ENCODE results near the gene TGFA. TPM values are rescaled to one million over a fixed set of nuclear protein-coding genes. Genes with fewer than 3 reads are reported as not detected.
A peak's percentile ranks its signal among the peaks of the same experiment; 100 is the strongest.

The TGFA gene
- polyA plus RNA-seq, 2 of the 4 experiments (the other 2 are of a cell fraction), result 3.5 to 5.3 TPM

GRCh38 chr2:70570041-70570661 is 16.5 kb upstream of the TGFA start:
- FAIRE-seq, result peak; percentile 46
- H3K4me3 ChIP-seq, result no peak overlapping the region
- DNase-seq (ENCODE audit: low read depth in 1 of 2, low spot score in 1 of 2), result peak; percentile 66 to 71
- CTCF ChIA-PET, result interaction anchor here (0.9 to 1.6 kb wide), 8 partner anchors 15 to 267 kb away, joined by 3 to 10 read pairs (median 3); partner anchors contain the start of gene TGFA
- ATAC-seq, result peak; percentile 82 to 86
- no peaks in the 10 kb centered on the region for H3K9me3 ChIP-seq
- H3K4me2 ChIP-seq, result peak overlapping the region; percentile 55
- peak overlapping the region in 1 of 2 experiments; percentile 42; a peak in 3 of 6 replicates for H3K27ac ChIP-seq
- H3K4me1 ChIP-seq, result peaks cover 8% of the 10 kb centered on the region; the same call in 2 of the 3 replicates
- no peak for TF ChIP-seq POLR2AphosphoS2 (conservative IDR thresholded peaks at IDR 0.05; ENCODE audit: low read length)
- TF ChIP-seq NPAS2 (CRISPR knock-in tag; IDR thresholded peaks at IDR 0.05; ENCODE audit: borderline replicate concordance), result no peak
- peak; percentile 69 for TF ChIP-seq MAX (IDR thresholded peaks at IDR 0.05)
- no peak for TF ChIP-seq JUN (IDR thresholded peaks at IDR 0.05)
- TF ChIP-seq SREBF2 (IDR thresholded peaks at IDR 0.05), result no peak
- TF ChIP-seq E2F6 (IDR thresholded peaks at IDR 0.05; ENCODE audit: borderline replicate concordance, low read depth), result peak; percentile 78
- no peak for TF ChIP-seq GATA3 (IDR thresholded peaks at IDR 0.05; ENCODE audit: borderline replicate concordance)
- 15% methylated on average over 7 of the region's 7 CpGs for WGBS (ENCODE audit: missing lambda C conversion rate)
- POLR2A ChIA-PET, result interaction anchor here (0.6 kb wide), 1 partner anchor 239 kb away, joined by 5 read pairs; no protein-coding TSS in a partner anchor

GRCh38 chr2:70569559-70569958 is 15.9 kb upstream of the TGFA start:
- TF ChIP-seq POLR2AphosphoS2 (conservative IDR thresholded peaks at IDR 0.05; ENCODE audit: low read length) (no peak), HES2 (IDR thresholded peaks at IDR 0.05) (no peak), BHLHE40 (IDR thresholded peaks at IDR 0.05; ENCODE audit: low read depth, low read length) (no peak), CTCF (IDR thresholded peaks at IDR 0.05) (no peak)
- ChIA-PET CTCF (interaction anchor here (1.0 to 1.6 kb wide), 6 partner anchors 15 to 267 kb away, joined by 3 to 10 read pairs (median 3); partner anchors contain the start of gene TGFA), POLR2A (no interaction called here)
- FAIRE-seq (no peak), ATAC-seq (no peak), DNase-seq (ENCODE audit: low read depth in 1 of 2, low spot score in 1 of 2) (no peak)
- peaks cover 8% of the 10 kb centered on the region; the same call in 2 of the 3 replicates for H3K4me1 ChIP-seq
- H3K4me2 ChIP-seq, result peak overlapping the region; percentile 55
- 90% methylated on average over 6 of the region's 6 CpGs for WGBS (ENCODE audit: missing lambda C conversion rate)
- no peak overlapping the region for H3K27ac ChIP-seq
- no peaks in the 10 kb centered on the region for H3K9me3 ChIP-seq
- H3K4me3 ChIP-seq, result no peak overlapping the region

- TF ChIP-seq NFE2L2 (conservative IDR thresholded peaks at IDR 0.05; ENCODE audit: low read length) (no peak), ZSCAN20 (CRISPR knock-in tag; IDR thresholded peaks at IDR 0.05) (no peak), HOXB13 (CRISPR knock-in tag; IDR thresholded peaks at IDR 0.05; ENCODE audit: low read depth) (no peak), HOXB5 (CRISPR knock-in tag; IDR thresholded peaks at IDR 0.05) (no peak), EP300 (IDR thresholded peaks at IDR 0.05) (no peak), USF2 (IDR thresholded peaks at IDR 0.05) (no peak), RAD21 (conservative IDR thresholded peaks at IDR 0.05 in 1 of 2, IDR thresholded peaks at IDR 0.05 in 1 of 2) (no peak), MYC (IDR thresholded peaks at IDR 0.05; ENCODE audit: borderline replicate concordance, low read length) (no peak), HES2 (IDR thresholded peaks at IDR 0.05) (no peak), CTCF (IDR thresholded peaks at IDR 0.05) (no peak), PHF8 (IDR thresholded peaks at IDR 0.05; ENCODE audit: borderline replicate concordance, low read depth) (no peak)
- Histone ChIP-seq H3K27ac (no peak overlapping the region), H3K9me3 (no peaks in the 10 kb centered on the region), H3K4me3 (no peak overlapping the region), H3K4me1 (peaks cover 8% of the 10 kb centered on the region; the same call in 2 of the 3 replicates), H3K4me2 (no peak overlapping the region)
- ChIA-PET POLR2A (no interaction called here), CTCF (interaction anchor here (1.7 to 2.1 kb wide), 2 partner anchors 12 to 51 kb away, joined by 5 to 6 read pairs; partner anchors contain the start of gene TGFA)
- WGBS (ENCODE audit: missing lambda C conversion rate), result 53% methylated on average over 2 of the region's 2 CpGs
- peak in 1 of 2 experiments; percentile 12 for DNase-seq (ENCODE audit: low read depth in 1 of 2, low spot score in 1 of 2)
- no peak for FAIRE-seq
- peak in 1 of 2 experiments; percentile 45; a peak in 2 of 6 replicates for ATAC-seq
These were observed 13.3 kb upstream of the TGFA start for GRCh38 chr2:70566906-70567305.
